OCI-LY3 (cell line): Measurements from ENCODE around the gene HADHB.

Experiments
- EZH2phosphoT487 ChIP-seq: fragments of 200-600 bp; shearing (Covaris generic); IDR thresholded peaks from 2 replicates; pipeline ENCODE4 v1.6.1; 2018; ENCODE audit warnings: antibody characterized with exemption, mixed run types, low read depth
- TF ChIP-seq, protein P1 (sequence below): fragments of 200-600, 300-600 bp; sonication (generic); IDR thresholded peaks from 2 replicates; pipeline ENCODE4 v1.5.1; 2014; ENCODE audit warnings: antibody characterized with exemption, low read length, low read depth

DNA sequence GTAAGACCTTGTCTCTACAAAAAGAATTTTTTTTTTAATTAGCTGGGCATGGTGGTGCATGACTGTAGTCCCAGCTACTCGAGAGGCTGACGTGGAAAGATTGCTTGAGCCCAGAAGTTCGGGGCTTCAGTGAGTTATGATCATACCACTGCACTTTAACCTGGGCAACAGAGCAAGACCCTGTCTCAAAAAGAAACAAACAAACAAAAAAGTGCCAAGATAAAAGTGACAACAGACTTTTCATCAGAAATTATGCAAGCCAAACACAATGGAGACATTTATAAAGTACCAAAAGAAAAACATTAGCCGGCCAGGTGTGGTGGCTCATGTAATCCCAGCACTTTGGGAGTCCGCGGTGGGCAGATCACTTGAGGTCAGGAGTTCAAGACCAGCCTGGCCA is 27.0 kb upstream of the HADHB start:
- TF ChIP-seq, protein P1, sequence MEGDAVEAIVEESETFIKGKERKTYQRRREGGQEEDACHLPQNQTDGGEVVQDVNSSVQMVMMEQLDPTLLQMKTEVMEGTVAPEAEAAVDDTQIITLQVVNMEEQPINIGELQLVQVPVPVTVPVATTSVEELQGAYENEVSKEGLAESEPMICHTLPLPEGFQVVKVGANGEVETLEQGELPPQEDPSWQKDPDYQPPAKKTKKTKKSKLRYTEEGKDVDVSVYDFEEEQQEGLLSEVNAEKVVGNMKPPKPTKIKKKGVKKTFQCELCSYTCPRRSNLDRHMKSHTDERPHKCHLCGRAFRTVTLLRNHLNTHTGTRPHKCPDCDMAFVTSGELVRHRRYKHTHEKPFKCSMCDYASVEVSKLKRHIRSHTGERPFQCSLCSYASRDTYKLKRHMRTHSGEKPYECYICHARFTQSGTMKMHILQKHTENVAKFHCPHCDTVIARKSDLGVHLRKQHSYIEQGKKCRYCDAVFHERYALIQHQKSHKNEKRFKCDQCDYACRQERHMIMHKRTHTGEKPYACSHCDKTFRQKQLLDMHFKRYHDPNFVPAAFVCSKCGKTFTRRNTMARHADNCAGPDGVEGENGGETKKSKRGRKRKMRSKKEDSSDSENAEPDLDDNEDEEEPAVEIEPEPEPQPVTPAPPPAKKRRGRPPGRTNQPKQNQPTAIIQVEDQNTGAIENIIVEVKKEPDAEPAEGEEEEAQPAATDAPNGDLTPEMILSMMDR, result no peak
- TF ChIP-seq EZH2phosphoT487, result no peak
